GM19324 (cell line): ENCODE data around the gene NEK6.

ENCODE experiments used
- ATAC-seq: cut with Tn5 transposase; IDR thresholded peaks from one replicate; pipeline ENCODE4 v1.9.1; 2021; ENCODE audit warnings: mild to moderate bottlenecking, moderate library complexity; ENCODE audit not compliant: unreplicated experiment, low FRiP score

NEK6 gene

DNA sequence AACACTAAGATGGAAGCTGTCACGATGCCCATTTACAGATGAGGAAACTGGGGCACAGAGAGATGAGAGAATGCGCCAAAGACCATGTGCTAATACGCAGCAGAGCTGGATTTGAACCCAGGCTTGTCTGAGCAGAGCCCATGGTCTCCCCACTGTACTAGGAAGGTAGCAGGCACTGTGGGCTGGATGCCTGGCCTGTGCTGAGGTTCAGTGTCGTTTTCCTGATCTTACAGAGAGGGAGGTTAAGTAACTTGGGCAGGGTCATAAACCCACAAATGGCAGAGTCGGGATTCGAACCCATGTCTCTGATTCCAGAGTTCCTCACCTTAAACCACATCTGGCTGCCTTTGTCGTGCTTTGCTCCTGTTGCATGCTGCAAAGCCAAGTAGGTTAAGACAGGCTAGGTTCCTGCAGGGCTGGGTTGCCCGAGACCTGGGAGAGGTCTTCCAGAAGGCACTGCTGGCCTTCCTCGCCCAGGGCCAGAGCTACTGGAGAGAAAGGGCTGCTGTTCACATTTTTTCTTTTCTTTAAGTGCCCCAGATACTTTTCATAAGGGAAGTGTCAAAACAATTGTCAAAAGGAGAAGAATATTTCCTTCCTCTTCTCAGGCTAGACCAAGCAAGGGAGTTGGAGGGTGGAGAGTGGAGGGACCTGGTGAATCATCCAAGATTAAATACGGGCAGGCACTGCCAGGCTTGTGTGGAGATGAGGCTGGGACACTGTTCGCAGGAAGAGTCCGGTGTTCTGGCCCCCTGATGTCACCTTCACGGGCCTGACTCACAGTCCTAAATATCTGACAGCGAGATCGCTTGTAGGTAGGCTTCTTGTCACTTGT is 3.2 kb downstream of the NEK6 start:
- ATAC-seq = no peak

DNA sequence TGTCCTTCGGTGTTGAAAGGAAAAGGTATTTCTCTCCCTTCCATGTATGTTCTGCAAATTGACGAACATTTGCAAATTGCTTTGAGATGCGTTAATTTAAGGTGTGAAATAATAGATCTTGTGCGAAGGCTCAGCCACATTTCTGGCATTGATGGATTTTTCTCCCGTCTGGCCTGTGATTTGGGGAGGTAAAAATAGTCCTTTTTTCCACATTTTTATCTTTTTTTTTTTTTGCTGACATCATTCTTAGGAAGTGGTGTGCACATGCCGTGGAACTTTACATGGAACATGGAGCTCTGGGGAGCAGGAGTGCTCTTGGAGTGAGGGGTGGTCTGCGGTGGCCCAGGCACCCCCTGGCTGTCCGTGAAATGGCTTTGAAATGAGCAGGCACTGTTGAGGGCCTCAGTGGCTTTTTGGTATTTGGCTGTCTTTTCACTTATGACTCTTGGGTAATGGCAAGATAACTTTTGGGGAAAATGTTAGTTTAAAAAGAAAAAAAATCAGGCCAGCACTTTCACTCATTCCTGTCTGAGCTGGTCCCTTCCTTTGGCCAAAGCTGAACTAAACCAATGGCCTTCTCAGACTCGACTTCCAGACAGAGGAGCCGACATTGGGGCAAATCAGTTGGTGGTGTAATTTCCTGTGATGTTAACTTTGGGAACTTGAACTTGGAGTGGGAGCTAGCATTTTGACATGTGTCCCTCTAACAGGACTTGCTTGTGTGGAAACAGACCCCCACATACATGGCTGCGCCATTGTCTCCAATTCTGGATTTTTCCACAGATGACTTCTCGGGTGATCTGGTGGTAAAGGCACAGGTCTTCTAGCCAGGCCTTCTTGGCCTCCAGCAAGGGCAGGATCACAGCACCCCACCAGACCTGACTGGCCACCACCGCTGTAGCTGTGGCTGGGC is 4.2 kb downstream of the NEK6 start:
- no peak for ATAC-seq

GRCh38 chr9:124262649-124262972 is 4.9 kb downstream of the NEK6 start:
- no peak for ATAC-seq

DNA sequence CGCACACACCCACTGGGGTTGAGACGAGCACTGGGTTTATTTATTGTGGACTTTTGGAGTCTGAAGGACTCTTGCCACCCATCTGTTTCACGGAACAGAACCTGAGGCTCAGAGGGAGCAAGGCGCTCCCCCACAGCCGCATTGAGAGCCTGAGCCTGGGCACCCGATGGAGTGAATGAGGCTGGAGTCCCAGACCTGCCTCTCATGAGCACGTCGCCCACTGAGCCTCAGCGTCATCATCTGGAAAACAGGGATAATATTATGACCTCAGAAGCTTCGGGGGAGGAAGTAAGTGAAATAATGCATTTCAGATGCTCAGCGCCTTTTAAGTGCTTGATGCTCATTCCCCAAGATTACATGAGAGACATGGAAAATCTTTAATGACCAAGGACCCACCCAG is 5.5 kb downstream of the NEK6 start:
- ATAC-seq = no peak

GRCh38 chr9:124263800-124264426 is 6.2 kb downstream of the NEK6 start:
- ATAC-seq = no peak

- peak; percentile 59 for ATAC-seq
Measured at GRCh38 chr9:124264823-124265233, 7.1 kb downstream of the NEK6 start.

- ATAC-seq = no peak
Measured at GRCh38 chr9:124265551-124265950, 7.8 kb downstream of the NEK6 start.

DNA sequence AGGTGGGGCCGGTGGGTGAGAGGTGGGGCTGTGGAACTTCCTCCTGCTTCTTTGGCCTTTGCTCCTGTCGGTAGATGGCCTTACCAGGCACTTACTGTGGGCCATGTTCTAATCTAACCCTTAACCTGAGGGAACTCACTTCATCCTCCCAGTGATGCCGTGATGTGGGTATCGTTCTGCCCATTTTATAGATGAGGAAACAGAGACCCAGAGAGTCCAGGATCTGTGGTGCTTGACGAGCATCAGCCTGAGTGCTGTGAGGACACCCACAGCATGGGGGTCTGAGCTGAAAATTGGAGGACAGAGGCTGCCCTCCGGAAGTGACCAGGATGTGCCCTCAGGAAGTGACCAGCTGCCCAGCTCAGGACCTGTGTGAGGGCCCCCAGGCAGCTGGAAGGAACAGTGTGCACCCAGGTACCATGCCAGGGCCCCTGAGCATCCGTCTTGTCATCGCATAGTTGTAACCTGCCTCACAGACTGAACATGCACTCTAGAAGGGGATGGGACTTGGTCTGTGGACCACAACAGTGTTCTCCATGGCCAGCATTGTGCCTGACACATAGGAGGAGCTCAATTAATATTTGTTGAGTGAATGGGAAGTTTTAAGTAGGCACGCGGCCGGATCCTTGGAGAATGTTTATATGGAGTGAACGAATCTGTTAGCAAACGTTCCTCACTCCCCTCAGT is 8.5 kb downstream of the NEK6 start:
- ATAC-seq = no peak

DNA sequence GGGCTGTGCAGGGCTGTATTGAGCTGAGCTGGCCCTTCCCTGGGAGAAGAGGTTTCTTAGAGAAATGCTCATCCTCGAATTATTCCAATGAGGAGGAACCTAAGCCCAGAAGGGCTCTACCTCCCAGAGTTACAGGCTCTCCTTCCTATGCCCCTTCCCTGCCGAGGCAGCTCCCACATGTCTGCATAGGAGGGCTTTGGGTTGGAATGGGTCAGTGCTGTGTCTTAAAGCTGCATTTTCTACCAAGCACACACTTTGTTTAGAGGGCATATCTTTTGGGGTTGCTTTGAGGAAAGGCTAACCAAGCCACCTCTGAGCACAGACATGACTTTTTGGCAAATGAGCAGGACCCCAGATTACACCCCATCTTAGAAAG is 9.1 kb downstream of the NEK6 start:
- no peak for ATAC-seq

DNA sequence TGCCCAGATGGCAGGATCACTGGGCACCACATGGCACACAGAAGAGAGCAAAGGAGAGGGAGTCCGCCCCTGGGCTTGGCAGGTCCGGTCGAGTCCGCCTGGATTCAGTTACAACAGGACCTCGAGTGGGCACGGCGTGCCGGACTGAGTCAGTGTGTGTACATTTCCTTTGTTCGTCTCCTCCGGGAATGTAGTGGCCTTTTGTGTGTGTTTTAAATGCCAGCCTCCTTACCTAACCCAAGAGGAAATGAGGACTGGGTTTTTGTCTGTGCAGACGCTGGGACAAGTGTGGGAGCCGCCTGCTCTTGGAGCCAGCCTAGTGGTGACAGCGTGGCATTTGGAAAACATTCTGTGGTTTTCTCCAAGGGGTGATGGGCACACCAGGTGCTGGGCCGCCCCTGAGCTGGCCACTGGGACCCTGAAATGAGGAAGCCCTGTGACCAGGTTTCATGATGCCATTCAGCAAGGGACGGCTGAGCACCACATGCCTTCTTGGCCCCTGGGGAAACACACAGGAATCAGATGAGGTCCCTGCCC is 9.6 kb downstream of the NEK6 start:
- no peak for ATAC-seq

DNA sequence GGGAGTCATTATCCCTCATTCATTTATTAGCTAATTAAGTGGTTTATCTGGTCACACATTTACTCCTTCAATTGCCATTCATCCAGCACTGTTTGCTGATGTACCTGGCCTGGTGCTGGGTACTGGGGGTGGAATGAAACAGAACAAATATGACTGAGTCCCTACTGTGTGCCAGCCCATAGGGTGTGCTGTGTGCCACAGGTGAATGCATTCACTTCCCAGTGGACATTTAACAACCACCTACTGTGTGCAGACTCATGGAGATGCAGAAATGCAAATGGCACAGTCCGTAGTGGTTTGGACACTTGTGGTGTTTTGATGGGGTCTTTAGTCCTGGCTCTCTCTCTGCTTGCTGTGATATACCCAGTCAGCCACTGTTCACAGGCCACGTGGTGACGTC is 10.5 kb downstream of the NEK6 start:
- ATAC-seq = no peak

DNA sequence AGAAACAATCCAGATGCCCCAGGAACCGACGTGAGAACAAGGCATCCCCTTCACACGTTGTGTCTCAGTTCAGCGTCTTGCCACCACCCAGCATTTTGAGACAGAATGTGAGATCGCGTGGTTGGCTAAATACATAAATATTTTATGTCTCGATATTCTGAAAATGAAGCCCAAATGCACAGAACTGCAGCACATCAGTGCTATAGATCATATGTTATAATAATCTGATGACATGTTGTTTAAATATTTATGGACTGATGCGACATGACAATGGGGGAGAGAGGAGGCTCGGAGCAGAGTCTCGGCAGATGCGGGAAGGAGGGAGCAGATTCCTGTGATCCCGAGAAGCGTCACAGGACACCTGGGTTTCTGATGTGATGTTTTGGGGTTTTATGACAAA is 10.9 kb downstream of the NEK6 start:
- ATAC-seq = no peak

DNA sequence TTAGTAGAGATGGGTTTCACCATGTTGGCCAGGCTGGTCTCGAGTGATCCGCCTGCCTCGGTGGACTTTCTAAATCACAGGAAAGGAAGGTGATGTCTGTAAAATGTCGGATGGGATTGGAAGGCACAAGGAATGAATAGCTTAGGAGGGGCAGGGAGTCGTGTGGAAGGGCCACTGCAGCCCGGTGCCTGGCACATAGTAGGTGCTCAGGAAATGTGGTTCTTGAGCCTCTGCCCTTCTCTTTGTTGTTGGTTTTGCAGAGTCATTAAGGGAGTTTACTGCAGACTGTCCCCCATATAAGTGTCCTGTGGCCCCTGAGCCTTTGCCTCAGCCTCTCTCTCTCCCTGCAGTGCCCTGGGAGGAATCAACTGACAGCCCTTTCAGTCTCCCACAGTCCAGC is 11.8 kb downstream of the NEK6 start:
- ATAC-seq = no peak

GRCh38 chr9:124270504-124271335 is 13.0 kb downstream of the NEK6 start:
- no peak for ATAC-seq

DNA sequence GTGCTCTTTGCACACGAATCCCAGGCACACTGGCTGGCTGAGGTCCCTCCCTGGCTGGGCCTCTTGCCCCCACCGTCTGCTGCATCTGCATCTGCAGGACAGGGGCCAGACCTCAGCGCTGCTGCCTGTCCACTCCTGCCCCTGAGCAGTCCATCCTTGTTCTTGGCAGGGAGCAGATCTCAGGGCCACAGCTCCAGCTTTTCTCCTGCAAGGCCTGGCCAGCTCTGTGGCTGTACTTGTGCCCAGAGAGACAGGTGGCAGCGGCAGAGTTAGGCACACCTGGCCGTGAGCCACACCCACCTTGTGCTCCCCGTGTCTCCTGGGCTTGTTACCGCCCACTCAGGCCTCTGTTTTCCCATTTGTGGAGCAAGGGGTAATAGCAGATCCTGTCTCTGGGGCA is 13.9 kb downstream of the NEK6 start:
- ATAC-seq = no peak

GRCh38 chr9:124272118-124272517 is 14.4 kb downstream of the NEK6 start:
- no peak for ATAC-seq

- no peak for ATAC-seq
Measured at GRCh38 chr9:124272979-124273378, 15.2 kb downstream of the NEK6 start.

GRCh38 chr9:124273427-124274160 is 15.8 kb downstream of the NEK6 start:
- ATAC-seq = no peak

DNA sequence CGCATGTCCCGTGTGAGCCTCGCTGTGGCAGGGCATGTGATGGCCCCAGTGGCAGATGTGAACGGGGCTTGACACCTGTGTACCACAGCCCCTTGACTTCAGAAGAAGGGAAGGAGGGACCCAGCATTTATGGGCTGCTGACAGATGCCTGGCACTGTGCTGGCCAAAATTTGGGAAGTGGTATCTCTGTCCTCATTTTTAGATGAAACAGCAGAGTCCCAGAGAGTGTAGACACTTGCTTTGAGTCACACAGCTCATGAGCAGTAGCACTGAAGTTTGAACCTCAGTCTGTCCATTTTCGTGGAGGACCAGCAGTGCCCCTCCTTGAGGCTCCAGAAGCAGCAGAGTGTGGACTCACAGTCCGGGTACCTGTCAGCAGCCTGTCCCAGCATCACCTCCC is 16.5 kb downstream of the NEK6 start:
- no peak for ATAC-seq
